ENCODE measurements around the gene ANKRD35. TPM values are rescaled to one million over a fixed set of nuclear protein-coding genes. Genes with fewer than 3 reads are reported as not detected.

The ANKRD35 gene
- total and polyA plus RNA-seq, 2 of the 8 experiments (the other 6 are each of a cell fraction or from before 2014, with no cell fraction given) = 1.6 to 3.0 TPM

DNA sequence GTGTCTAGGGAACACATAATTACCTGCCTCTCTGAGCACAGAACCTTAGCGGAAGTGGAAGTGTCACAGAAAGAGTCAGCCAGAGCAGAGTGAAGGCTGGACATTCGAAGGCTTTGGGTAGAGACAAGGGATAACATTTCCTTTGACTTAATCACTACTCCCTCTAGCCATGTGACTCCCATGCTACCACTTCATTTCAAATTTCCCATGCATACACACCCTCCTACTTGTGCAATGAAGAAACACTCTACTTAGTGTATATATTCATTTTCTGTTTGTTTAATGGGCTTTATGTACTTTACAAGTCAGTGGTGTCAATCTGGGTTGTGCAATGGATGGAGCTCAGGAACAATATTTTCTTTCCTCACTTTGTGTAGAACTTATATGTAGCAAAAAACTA, 6.9 kb downstream of the ANKRD35 start:
- H2BK20ac ChIP-seq (ENCODE audit: low read length) = no peak overlapping the region
- FAIRE-seq (no peak), DNase-seq (ENCODE audit: low read depth in 1 of 2, low spot score in 2 of 2) (no peak)
- 91% methylated on average over 2 of the region's 2 CpGs; no CpG with 5 or more reads in 1 of the 2 experiments for WGBS, 2 experiments (ENCODE audit: extremely low coverage in 1 of 2, insufficient coverage in 1 of 2, insufficient read length in 1 of 2, insufficient replicate concordance in 2 of 2, low coverage in 1 of 2, low lambda C conversion rate in 2 of 2, missing lambda C conversion rate in 1 of 2)
- H2AK5ac ChIP-seq (ENCODE audit: low read depth, low read length) = no peak overlapping the region
- no peak overlapping the region for H3K9ac ChIP-seq (replicated peaks in 1 of 4; ENCODE audit: extremely low read depth in 1 of 4, low read depth in 3 of 4, low read length in 3 of 4)
- H4K8ac ChIP-seq (ENCODE audit: extremely low read depth, insufficient read depth, low read length) = no peak overlapping the region
- CTCF ChIA-PET (ENCODE audit: partially characterized antibody) = interaction anchor here (1.1 to 6.5 kb wide), 3 partner anchors 13 to 33 kb away, joined by 4 to 62 read pairs (median 30); partner anchors contain the start of gene NUDT17
- H3K4ac ChIP-seq (replicated peaks; ENCODE audit: insufficient read length, low read depth, low read length) = no peak overlapping the region
- no peak overlapping the region for H3K56ac ChIP-seq (replicated peaks; ENCODE audit: insufficient read length, low read depth, low read length)
- no peaks in the 10 kb centered on the region for H3K79me1 ChIP-seq (ENCODE audit: low read depth, low read length)
- H3K18ac ChIP-seq (ENCODE audit: extremely low read depth, low read length) = no peak overlapping the region
- no peak overlapping the region for H3K4me3 ChIP-seq (ENCODE audit: extremely low read depth in 1 of 4, insufficient read depth in 2 of 4, low read depth in 3 of 4, low read length in 4 of 4)
- H3K14ac ChIP-seq (ENCODE audit: insufficient read length) = no peak overlapping the region
- no peak overlapping the region for H3K27ac ChIP-seq (ENCODE audit: low read depth, low read length)
- H4K5ac ChIP-seq (ENCODE audit: insufficient read length, low read depth, low read length) = no peak overlapping the region
- no peak overlapping the region for H4K91ac ChIP-seq (replicated peaks; ENCODE audit: insufficient read length, low read length)
- H3K4me1 ChIP-seq (replicated peaks in 1 of 4; ENCODE audit: control insufficient read depth in 3 of 4, insufficient read depth in 4 of 4, low read length in 3 of 4) = peaks cover 0 to 10% (median 6%) of the 10 kb centered on the region in 4 experiments; a peak in 4 of 7 replicates
- H2BK5ac ChIP-seq (ENCODE audit: low read depth, low read length) = no peak overlapping the region
- H3K27me3 ChIP-seq (replicated peaks in 1 of 4; ENCODE audit: control insufficient read depth in 3 of 4, extremely low read depth in 1 of 4, insufficient read depth in 3 of 4, low read length in 3 of 4) = peaks cover 0 to 6% (median 3%) of the 10 kb centered on the region in 4 experiments; a peak in 5 of 7 replicates
- no peak overlapping the region for H2AFZ ChIP-seq (ENCODE audit: low read length)
- H3K36me3 ChIP-seq (ENCODE audit: control insufficient read depth in 2 of 4, insufficient read depth in 4 of 4, low read length in 3 of 4) = no peaks in the 10 kb centered on the region
- H3K79me2 ChIP-seq (ENCODE audit: control insufficient read depth in 1 of 2, insufficient read depth in 2 of 2, low read length in 2 of 2) = no peaks in the 10 kb centered on the region
- H2BK120ac ChIP-seq (replicated peaks; ENCODE audit: low read depth, low read length) = no peak overlapping the region
- H3K23me2 ChIP-seq (ENCODE audit: low read depth, low read length) = no peaks in the 10 kb centered on the region
- POLR2A ChIA-PET (ENCODE audit: partially characterized antibody) = interaction anchor here (0.8 to 2.7 kb wide), 4 partner anchors 13 to 54 kb away, joined by 3 to 10 read pairs (median 6); partner anchors contain the start of genes PIAS3 and RBM8A
- H3K23ac ChIP-seq (ENCODE audit: insufficient read length) = no peak overlapping the region
- no peak overlapping the region for H2BK15ac ChIP-seq (ENCODE audit: low read length)
- no peak overlapping the region for H2BK12ac ChIP-seq (ENCODE audit: low read depth, low read length)
- H3K9me3 ChIP-seq (ENCODE audit: insufficient read depth in 2 of 2, low read depth in 1 of 2, low read length in 1 of 2) = no peaks in the 10 kb centered on the region
- no peaks in the 10 kb centered on the region for H4K20me1 ChIP-seq (replicated peaks in 1 of 2; ENCODE audit: control insufficient read depth in 1 of 2, insufficient read depth in 2 of 2, low read length in 2 of 2)
- H3K4me2 ChIP-seq (ENCODE audit: insufficient read depth in 1 of 2, low read depth in 2 of 2, low read length in 2 of 2) = no peak overlapping the region
- TF ChIP-seq CBX8 (IDR thresholded peaks at IDR 0.05; ENCODE audit: borderline replicate concordance, low read depth, low read length) (no peak), FOSL1 (IDR thresholded peaks at IDR 0.05; ENCODE audit: insufficient read depth, low read depth, low read length) (no peak), POLR2A (IDR thresholded peaks at IDR 0.05; ENCODE audit: control extremely low read depth in 1 of 2, low read depth in 2 of 2, low read length in 2 of 2) (no peak), ZNF274 (IDR thresholded peaks at IDR 0.05; ENCODE audit: borderline replicate concordance, extremely low read depth, low read length) (no peak), HDAC2 (IDR thresholded peaks at IDR 0.05; ENCODE audit: borderline replicate concordance in 1 of 2, low read depth in 2 of 2, low read length in 2 of 2) (no peak), NANOG (IDR thresholded peaks at IDR 0.05; ENCODE audit: insufficient read depth, low read depth, low read length, poor library complexity, severe bottlenecking) (no peak), ASH2L (IDR thresholded peaks at IDR 0.05; ENCODE audit: low read length) (no peak), BRCA1 (IDR thresholded peaks at IDR 0.05; ENCODE audit: low read depth, low read length) (no peak), PHF8 (conservative IDR thresholded peaks at IDR 0.05; ENCODE audit: low read depth, low read length) (no peak), MAFK (IDR thresholded peaks at IDR 0.05; ENCODE audit: low read depth, low read length) (no peak), GABPA (IDR thresholded peaks at IDR 0.05; ENCODE audit: borderline replicate concordance, insufficient read depth, low read length) (no peak), KDM4A (IDR thresholded peaks at IDR 0.05; ENCODE audit: low read depth, low read length, severe bottlenecking) (no peak)
- TF ChIP-seq, protein P1, sequence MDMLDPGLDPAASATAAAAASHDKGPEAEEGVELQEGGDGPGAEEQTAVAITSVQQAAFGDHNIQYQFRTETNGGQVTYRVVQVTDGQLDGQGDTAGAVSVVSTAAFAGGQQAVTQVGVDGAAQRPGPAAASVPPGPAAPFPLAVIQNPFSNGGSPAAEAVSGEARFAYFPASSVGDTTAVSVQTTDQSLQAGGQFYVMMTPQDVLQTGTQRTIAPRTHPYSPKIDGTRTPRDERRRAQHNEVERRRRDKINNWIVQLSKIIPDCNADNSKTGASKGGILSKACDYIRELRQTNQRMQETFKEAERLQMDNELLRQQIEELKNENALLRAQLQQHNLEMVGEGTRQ (IDR thresholded peaks at IDR 0.05; ENCODE audit: low read length) = no peak

Measured in H1 (cell line).